ENCODE results near the gene VWA5A. TPM values are rescaled to one million over a fixed set of nuclear protein-coding genes. Genes with fewer than 3 reads are reported as not detected.

The VWA5A gene
- polyA plus RNA-seq (2011; rRNA removed) = 26.9 and 27.9 TPM in 2 replicates
- polyA minus RNA-seq (2011; rRNA and poly(A)+ RNA removed) = 22.4 and 25.5 TPM in 2 replicates

GRCh38 chr11:124114942-124115781 is at the start of gene VWA5A:
Gene VWA5A, plus strand, starts transcription at chr11:124115450. Its CDS starts 2,062 bp downstream, at chr11:124117512.
- TF ChIP-seq CTCF (IDR thresholded peaks at IDR 0.05; ENCODE audit: low read depth, low read length) = no peak
- ChIA-PET POLR2A (interaction anchor here (0.5 to 1.5 kb wide), 7 partner anchors 35 to 500 kb away, joined by 3 to 8 read pairs (median 3); no protein-coding TSS in a partner anchor), CTCF (interaction anchor here (0.7 to 2.8 kb wide), 7 partner anchors 9 to 287 kb away, joined by 3 to 15 read pairs (median 5); no protein-coding TSS in a partner anchor)
- Histone ChIP-seq H3K27me3 (ENCODE audit: control insufficient read depth, insufficient read depth, low read length) (no peaks in the 10 kb centered on the region), H3K27ac (ENCODE audit: low read depth, low read length) (no peak within 1 kb of the TSS), H3K4me3 (ENCODE audit: low read depth, low read length) (peak within 1 kb of the TSS; percentile 74), H3K9me3 (ENCODE audit: control insufficient read depth, insufficient read depth, low read length) (no peaks in the 10 kb centered on the region)
- peak; percentile 58 for DNase-seq (ENCODE audit: low read depth, low spot score)

GRCh38 chr11:124068601-124069110 is 46.6 kb upstream of the VWA5A start:
- ChIA-PET POLR2A (interaction anchor here (0.6 kb wide), 1 partner anchor 960 kb away, joined by 6 read pairs; no protein-coding TSS in a partner anchor), CTCF (interaction anchor here (0.8 to 5.1 kb wide), 44 partner anchors 8 to 768 kb away, joined by 3 to 152 read pairs (median 5); partner anchors contain the start of genes OR10G7, TBRG1 and VWA5A)
- TF ChIP-seq CTCF (IDR thresholded peaks at IDR 0.05; ENCODE audit: low read depth, low read length) = no peak
- DNase-seq (ENCODE audit: low read depth, low spot score) = no peak
- no peak overlapping the region for H3K4me3 ChIP-seq (ENCODE audit: low read depth, low read length)
- no peaks in the 10 kb centered on the region for H3K9me3 ChIP-seq (ENCODE audit: control insufficient read depth, insufficient read depth, low read length)
- H3K27me3 ChIP-seq (ENCODE audit: control insufficient read depth, insufficient read depth, low read length) = peaks cover 3% of the 10 kb centered on the region
- H3K27ac ChIP-seq (ENCODE audit: low read depth, low read length) = no peak overlapping the region

GRCh38 chr11:124069429-124070401 is 45.5 kb upstream of the VWA5A start:
- Histone ChIP-seq H3K4me3 (ENCODE audit: low read depth, low read length) (peak overlapping the region; percentile 58), H3K9me3 (ENCODE audit: control insufficient read depth, insufficient read depth, low read length) (no peaks in the 10 kb centered on the region), H3K27me3 (ENCODE audit: control insufficient read depth, insufficient read depth, low read length) (peaks cover 3% of the 10 kb centered on the region), H3K27ac (ENCODE audit: low read depth, low read length) (no peak overlapping the region)
- POLR2A ChIA-PET = interaction anchor here (0.7 kb wide), 1 partner anchor 46 kb away, joined by 3 read pairs; the partner anchor contains the start of gene VWA5A
- TF ChIP-seq CTCF (IDR thresholded peaks at IDR 0.05; ENCODE audit: low read depth, low read length) = peak; percentile 93
- no peak for DNase-seq (ENCODE audit: low read depth, low spot score)
- CTCF ChIA-PET = interaction anchor here (0.6 to 5.1 kb wide), 60 partner anchors 8 to 767 kb away, joined by 3 to 152 read pairs (median 5); partner anchors contain the start of genes OR10G7, TBRG1 and VWA5A

GRCh38 chr11:124070915-124071622 is 44.2 kb upstream of the VWA5A start:
- Histone ChIP-seq H3K4me3 (ENCODE audit: low read depth, low read length) (no peak overlapping the region), H3K27ac (ENCODE audit: low read depth, low read length) (no peak overlapping the region), H3K9me3 (ENCODE audit: control insufficient read depth, insufficient read depth, low read length) (no peaks in the 10 kb centered on the region), H3K27me3 (ENCODE audit: control insufficient read depth, insufficient read depth, low read length) (peaks cover 3% of the 10 kb centered on the region)
- POLR2A ChIA-PET = interaction anchor here (1.0 kb wide), 1 partner anchor 44 kb away, joined by 3 read pairs; the partner anchor contains the start of gene VWA5A
- DNase-seq (ENCODE audit: low read depth, low spot score) = peak; percentile 67
- TF ChIP-seq CTCF (IDR thresholded peaks at IDR 0.05; ENCODE audit: low read depth, low read length) = peak; percentile 78
- CTCF ChIA-PET = interaction anchor here (0.6 to 5.1 kb wide), 64 partner anchors 8 to 795 kb away, joined by 3 to 152 read pairs (median 4); partner anchors contain the start of genes OR10D3 and VWA5A
